Panc1 (cell line): ENCODE data around the gene CACNA1B. TPM values are rescaled to one million over a fixed set of nuclear protein-coding genes. Genes with fewer than 3 reads are reported as not detected.

Experiments
- ATAC-seq: fragments of 200-7000 bp; cut with Tn5 transposase; 2 replicates; pipeline ENCODE4 v1.9.1; 2020; ENCODE audit warnings: mild to moderate bottlenecking, moderate library complexity
- BruUV-seq: library from RNA; stranded (reverse); fragments of 400-500 nt; replicated peaks from 2 replicates; lab custom pipeline; 2021; lab: Mats Ljungman, UMichigan
- CTCF ChIA-PET: fragments of 300-600 bp; sonication (Branson Sonifier 250); formaldehyde crosslinking; loops from one replicate; lab custom pipeline; 2022; ENCODE audit warnings: antibody characterized with exemption; lab: Charles Lee
- POLR2A ChIA-PET: fragments of 300-600 bp; sonication (Branson Sonifier 250); formaldehyde crosslinking; loops from one replicate; lab custom pipeline; 2022; ENCODE audit warnings: antibody characterized with exemption; lab: Charles Lee
- DNase-seq: peaks from one replicate; pipeline ENCODE4 v3.0.0-alpha.2; 2010; ENCODE audit warnings: low read depth, low spot score
- H3K27ac ChIP-seq: 2 replicates; pipeline ENCODE4 v1.5.1; 2011; ENCODE audit warnings: mild to moderate bottlenecking, low read length, inconsistent platforms
- H3K27me3 ChIP-seq: fragments of 200-500 bp; sonication (Bioruptor generic); 2 replicates; pipeline ENCODE4 v1.6.0; 2014; ENCODE audit warnings: low read length, inconsistent platforms; ENCODE audit not compliant: control insufficient read depth, insufficient read depth
- H3K36me3 ChIP-seq: fragments of 200-500 bp; sonication (Bioruptor generic); 2 replicates; pipeline ENCODE4 v1.5.1; 2014; ENCODE audit warnings: inconsistent platforms, mild to moderate bottlenecking, low read length, moderate library complexity; ENCODE audit not compliant: control insufficient read depth, insufficient read depth
- H3K4me1 ChIP-seq: 2 replicates; pipeline ENCODE4 v1.5.1; 2011; ENCODE audit warnings: inconsistent platforms, mild to moderate bottlenecking, low read length, moderate library complexity; ENCODE audit not compliant: control insufficient read depth, insufficient read depth
- H3K4me3 ChIP-seq, 2 experiments: 2 replicates each; pipeline ENCODE4 v1.5.1; 2011 to 2012; ENCODE audit warnings: low read depth in 2 of 2, low read length in 2 of 2, mild to moderate bottlenecking in 2 of 2, inconsistent platforms in 1 of 2, moderate library complexity in 1 of 2
- H3K9me3 ChIP-seq: fragments of 200-500 bp; sonication (Bioruptor generic); 2 replicates; pipeline ENCODE4 v1.5.1; 2014; ENCODE audit warnings: low read depth, mild to moderate bottlenecking, inconsistent platforms, low read length, moderate library complexity; ENCODE audit not compliant: control insufficient read depth, insufficient read depth
- CTCF ChIP-seq: fragments of 450-650 bp; IDR thresholded peaks from 2 replicates; pipeline ENCODE4 v1.5.1; 2017; ENCODE audit warnings: mild to moderate bottlenecking
- POLR2AphosphoS5 ChIP-seq: IDR thresholded peaks from 2 replicates; pipeline ENCODE4 v1.6.1; 2012; ENCODE audit warnings: mild to moderate bottlenecking, low read depth, low read length, moderate library complexity
- REST ChIP-seq, 2 experiments: IDR thresholded peaks; 2 replicates each; pipeline ENCODE4 v1.6.1; 2011 to 2012; ENCODE audit warnings: low read depth in 2 of 2, control low read depth in 1 of 2, low read length in 1 of 2, mild to moderate bottlenecking in 1 of 2, moderate library complexity in 1 of 2; ENCODE audit not compliant: insufficient read depth in 1 of 2
- SIN3A ChIP-seq: IDR thresholded peaks from 2 replicates; pipeline ENCODE4 v1.6.1; 2012; ENCODE audit warnings: low read depth, mild to moderate bottlenecking, low read length, moderate library complexity, borderline replicate concordance; ENCODE audit not compliant: insufficient read depth
- TCF7L2 ChIP-seq: IDR thresholded peaks from 2 replicates; pipeline ENCODE4 v1.6.1; 2011; ENCODE audit warnings: mild to moderate bottlenecking, low read depth, low read length, inconsistent platforms
- in situ Hi-C: cut with HindIII; loops from 2 replicates; pipeline ENCODE4 v1.10.0; 2016; ENCODE audit warnings: low sequenced_read_pairs, low pct_unique_long_range_greater_than_20kb
- intact Hi-C: fragments of 100-400 bp; cut with micrococcal nuclease; formaldehyde crosslinking; loops from one replicate; pipeline ENCODE4 v1.10.0; 2022; ENCODE audit not compliant: unreplicated experiment
- total RNA-seq: library from RNA; stranded (reverse); gene quantifications from one replicate; pipeline ENCODE4 v1.2.1, GENCODE V29; 2021; ENCODE audit not compliant: unreplicated experiment

CACNA1B gene
- total RNA-seq, 1 experiment from 2014 or later, result 0.49 TPM

GRCh38 chr9:138112090-138112748 is 234.6 kb downstream of the CACNA1B start:
- in situ Hi-C loops, result no loop called here

More at GRCh38 chr9:138112090-138112748, 234.6 kb downstream of the CACNA1B start:
- no peak for DNase-seq
- intact Hi-C loops, result no loop called here
- TF ChIP-seq TCF7L2 (no peak), CTCF (no peak), REST (IDR thresholded peaks at IDR 0.05; ENCODE audit: insufficient read depth in 1 of 2, low read depth in 2 of 2, low read length in 1 of 2) (no peak), POLR2AphosphoS5 (no peak), SIN3A (no peak)
- H3K36me3 ChIP-seq, result no peaks in the 10 kb centered on the region
- H3K27me3 ChIP-seq, result no peaks in the 10 kb centered on the region
- H3K27ac ChIP-seq, result no peak overlapping the region
- CTCF ChIA-PET, result no interaction called here
- no peak overlapping the region for H3K4me3 ChIP-seq
- H3K9me3 ChIP-seq, result no peaks in the 10 kb centered on the region
- BruUV-seq, result no TSS peak
- no peak for ATAC-seq
- no peaks in the 10 kb centered on the region for H3K4me1 ChIP-seq
- POLR2A ChIA-PET, result no interaction called here
